GM10248 (cell line): ENCODE results near the gene HPN.

Experiments
- CTCF ChIA-PET: fragments of 300-600 bp; sonication (Branson Sonifier 250); formaldehyde crosslinking; extraction: SDS; loops from one replicate; lab custom pipeline; 2021; ENCODE audit warnings: antibody characterized with exemption; lab: Yijun Ruan, JAX
- POLR2A ChIA-PET: fragments of 350-650 bp; sonication (Branson Sonifier 250); formaldehyde crosslinking; extraction: SDS; loops from one replicate; lab custom pipeline; 2020; ENCODE audit warnings: antibody characterized with exemption; lab: Yijun Ruan, JAX
- DNase-seq: peaks from one replicate; pipeline ENCODE4 v3.0.0; 2012; ENCODE audit errors: extremely low spot score
- TF ChIP-seq, protein P1 (sequence below): IDR thresholded peaks from 2 replicates; pipeline ENCODE4 v1.5.1; 2012; ENCODE audit warnings: mild to moderate bottlenecking, low read depth; ENCODE audit errors: extremely low read depth, missing control alignments, control extremely low read depth

The HPN gene

DNA sequence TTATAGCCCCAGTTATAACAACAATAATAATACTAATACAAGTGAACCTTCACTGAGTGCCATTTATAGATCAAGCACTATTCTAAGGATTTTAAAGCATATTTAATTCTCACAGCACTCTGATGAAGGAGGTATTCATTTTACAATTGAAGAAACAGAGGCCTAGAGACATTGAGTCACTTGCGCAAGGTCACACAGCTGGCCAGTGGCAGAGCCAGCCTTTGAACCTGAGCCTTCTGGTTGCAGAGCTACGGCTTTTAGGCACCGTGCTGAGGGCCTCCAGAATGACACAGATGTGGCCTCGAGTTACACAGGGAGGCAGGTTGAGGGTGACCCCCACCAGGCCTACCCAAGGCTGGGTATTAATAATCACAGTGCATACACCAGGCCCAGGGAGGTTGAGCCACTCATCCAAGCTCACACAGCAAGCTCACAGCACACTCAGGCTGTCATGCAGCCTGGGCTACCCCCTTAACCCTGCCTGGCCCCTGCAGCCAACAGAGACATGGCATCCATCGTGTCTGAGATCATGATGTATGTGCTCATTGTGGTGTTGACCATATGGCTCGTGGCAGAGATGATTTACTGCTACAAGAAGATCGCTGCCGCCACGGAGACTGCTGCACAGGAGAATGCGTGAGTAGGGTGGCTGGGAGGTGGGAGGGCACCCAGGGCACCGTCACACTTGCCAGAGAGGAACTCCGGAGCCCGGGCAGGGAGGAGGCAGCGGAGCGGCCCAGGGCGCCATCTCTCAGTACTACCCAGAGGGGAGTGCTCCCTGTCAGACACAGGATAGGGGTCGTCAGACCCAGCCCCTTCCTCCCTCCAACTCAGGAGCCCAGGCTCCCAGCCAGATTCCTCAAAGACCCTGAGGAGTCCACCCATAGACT is 2.7 kb upstream of the HPN start:
- POLR2A ChIA-PET: no interaction called here
- DNase-seq: no peak
- CTCF ChIA-PET: interaction anchor here (1.9 kb wide), 1 partner anchor 28 kb away, joined by 6 read pairs; no protein-coding TSS in a partner anchor
- TF ChIP-seq, protein P1, sequence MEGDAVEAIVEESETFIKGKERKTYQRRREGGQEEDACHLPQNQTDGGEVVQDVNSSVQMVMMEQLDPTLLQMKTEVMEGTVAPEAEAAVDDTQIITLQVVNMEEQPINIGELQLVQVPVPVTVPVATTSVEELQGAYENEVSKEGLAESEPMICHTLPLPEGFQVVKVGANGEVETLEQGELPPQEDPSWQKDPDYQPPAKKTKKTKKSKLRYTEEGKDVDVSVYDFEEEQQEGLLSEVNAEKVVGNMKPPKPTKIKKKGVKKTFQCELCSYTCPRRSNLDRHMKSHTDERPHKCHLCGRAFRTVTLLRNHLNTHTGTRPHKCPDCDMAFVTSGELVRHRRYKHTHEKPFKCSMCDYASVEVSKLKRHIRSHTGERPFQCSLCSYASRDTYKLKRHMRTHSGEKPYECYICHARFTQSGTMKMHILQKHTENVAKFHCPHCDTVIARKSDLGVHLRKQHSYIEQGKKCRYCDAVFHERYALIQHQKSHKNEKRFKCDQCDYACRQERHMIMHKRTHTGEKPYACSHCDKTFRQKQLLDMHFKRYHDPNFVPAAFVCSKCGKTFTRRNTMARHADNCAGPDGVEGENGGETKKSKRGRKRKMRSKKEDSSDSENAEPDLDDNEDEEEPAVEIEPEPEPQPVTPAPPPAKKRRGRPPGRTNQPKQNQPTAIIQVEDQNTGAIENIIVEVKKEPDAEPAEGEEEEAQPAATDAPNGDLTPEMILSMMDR: no peak

DNA sequence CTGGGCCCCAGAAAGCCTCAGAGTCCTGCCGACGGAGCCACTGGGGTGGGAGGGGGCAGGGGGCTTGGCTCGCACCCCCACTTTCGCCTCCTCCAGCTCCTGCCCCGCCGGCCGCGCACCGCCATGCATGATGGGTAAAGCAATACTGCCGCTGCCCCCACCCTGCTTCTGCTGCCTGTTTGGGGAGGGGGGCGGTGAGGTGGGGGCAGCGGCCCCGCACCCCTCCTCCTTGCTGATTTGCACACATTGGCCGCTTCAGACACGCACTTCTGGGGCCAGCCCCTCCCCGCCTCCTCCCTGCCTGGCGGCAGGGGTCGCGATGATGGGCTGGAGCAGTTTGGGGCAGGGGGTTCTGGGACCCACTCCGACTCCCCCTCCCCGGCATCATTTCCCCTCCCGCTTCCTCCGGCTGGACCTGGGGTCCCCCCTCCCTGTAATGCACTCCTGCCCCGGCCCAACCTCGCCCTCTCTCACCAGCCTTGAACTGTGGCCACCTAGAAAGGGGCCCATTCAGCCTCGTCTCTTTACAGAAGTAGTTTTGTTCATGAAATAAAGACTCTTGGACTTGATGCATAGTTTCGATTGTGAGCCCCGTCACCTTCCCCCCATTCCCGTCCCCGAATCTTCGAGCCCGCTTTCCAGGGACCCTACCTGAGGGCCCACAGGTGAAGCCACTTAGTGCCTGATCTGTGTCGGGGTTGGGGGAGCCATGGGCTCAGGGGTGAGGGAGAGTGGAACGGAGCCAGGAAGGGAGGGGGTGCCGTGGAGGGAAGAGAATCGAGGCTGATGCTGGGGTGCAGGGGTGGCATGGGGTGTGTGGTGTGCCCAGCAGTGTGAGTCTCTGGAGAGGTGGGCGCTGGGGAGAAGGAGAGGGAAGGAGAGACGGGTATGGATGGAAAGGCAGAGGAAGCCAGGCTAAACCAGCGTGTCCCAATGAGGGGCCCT is 1.4 kb upstream of the HPN start:
- ChIA-PET POLR2A (no interaction called here), CTCF (no interaction called here)
- DNase-seq: no peak
- TF ChIP-seq, protein P1: no peak

DNA sequence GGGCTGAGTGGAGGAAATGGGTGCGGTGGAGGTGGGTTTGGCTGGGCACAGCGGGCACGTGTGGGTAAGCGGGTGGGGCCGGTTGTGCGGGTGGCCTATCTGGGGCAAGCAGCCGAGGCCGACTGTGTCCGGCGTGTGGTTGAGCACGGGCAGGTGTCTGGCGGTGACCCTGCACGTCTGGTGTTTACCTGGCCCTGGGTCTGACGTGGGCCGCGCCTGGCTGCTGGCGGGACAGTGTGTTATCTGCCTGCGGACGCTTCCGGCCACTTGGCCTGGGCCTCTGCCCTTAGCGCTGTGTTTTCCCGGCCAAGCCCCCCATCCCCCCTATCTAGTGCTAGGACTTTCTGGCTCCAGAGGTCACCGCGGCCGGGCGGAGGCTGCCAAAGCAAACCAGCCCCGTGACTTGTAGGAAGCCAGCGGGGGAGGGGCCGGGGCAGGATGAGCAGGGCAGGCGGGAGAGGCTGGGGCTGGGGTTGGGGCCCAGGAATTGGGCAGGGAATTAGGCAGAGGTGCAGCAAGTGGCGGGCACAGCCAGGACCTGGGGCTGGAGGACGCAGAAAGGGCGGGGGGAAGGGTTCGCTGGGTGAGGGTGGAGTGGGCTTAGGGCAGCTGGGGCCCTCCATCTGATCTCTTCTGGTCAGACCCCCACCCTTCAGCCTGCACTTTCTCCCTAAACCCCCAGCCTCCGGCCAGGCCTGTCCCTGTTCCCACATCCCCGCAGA is 534 bp upstream of the HPN start:
- ChIA-PET CTCF (interaction anchor here (4.3 kb wide), 1 partner anchor 26 kb away, joined by 31 read pairs; no protein-coding TSS in a partner anchor), POLR2A (no interaction called here)
- no peak for DNase-seq
- TF ChIP-seq, protein P1: no peak

DNA sequence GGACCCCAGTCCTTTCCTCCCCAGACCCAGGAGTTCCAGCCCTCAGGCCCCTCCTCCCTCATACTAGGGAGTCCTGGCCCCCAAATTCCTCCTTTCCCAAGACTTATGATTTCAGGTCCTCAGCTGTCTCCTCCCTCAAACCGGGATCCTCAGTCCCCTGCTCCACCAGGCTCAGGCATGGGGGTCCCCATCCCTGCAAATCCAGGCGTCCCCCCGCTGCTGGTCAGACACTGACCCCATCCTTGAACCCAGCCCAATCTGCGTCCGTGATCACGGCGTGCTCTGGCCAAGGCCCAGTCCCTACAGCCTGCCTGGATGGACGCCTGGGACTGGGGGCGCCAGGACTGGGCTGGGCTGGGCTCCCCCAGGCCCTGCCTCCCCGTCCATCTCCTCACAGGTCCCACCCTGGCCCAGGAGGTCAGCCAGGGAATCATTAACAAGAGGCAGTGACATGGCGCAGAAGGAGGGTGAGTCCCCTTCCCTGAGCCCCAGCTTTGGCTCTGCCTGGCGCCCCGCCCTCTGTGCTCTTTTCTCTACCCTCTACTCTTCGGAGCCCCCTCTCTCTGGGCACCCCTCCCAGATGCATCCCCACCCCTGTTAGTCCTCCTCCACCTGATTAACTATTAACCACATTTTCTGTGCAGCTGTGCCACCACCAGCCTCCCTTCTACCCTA is 672 bp downstream of the HPN start:
- no peak for DNase-seq
- TF ChIP-seq, protein P1: no peak
- ChIA-PET CTCF (interaction anchor here (1.2 to 4.3 kb wide), 4 partner anchors 9 to 94 kb away, joined by 3 to 31 read pairs (median 11); partner anchors contain the start of gene LGI4), POLR2A (no interaction called here)

DNA sequence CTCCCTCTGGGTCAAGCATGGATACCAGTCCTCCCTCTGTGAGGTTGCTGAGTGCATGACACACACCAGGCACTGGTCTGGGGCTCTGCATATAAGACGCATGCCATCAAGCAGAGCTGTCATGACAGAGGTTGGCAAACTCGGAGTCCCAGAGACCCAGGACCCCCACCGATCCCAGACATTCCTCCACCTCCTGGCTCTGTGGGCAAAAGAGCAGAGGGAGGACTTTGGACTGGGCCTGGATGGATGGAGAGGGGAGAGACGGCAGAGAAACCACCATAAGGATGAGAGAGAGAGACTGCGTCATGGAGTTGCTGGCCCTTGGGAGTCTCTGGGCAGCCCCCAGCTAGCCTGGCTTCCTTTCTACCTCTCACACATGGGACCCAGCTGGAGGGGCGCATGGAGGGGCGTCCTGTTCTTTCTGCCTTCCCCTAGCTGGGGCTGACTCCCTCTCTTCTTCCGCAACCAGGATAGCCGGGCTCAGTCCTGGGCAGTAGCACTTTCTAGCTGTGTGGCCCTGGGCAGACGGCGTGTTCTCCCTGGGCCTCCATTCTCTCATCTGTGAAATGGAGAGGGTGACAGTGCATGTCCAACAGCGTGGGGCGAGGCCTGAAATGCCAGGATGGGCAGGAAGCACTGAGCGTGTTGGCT is 1.6 kb downstream of the HPN start:
- TF ChIP-seq, protein P1: no peak
- ChIA-PET POLR2A (no interaction called here), CTCF (interaction anchor here (1.1 to 4.3 kb wide), 15 partner anchors 8 to 98 kb away, joined by 3 to 31 read pairs (median 10); partner anchors contain the start of gene LGI4)
- no peak for DNase-seq
